Tibial artery (tissue), 4 donors: ENCODE measurements around the gene GRID2IP.

Experiments used
- DNase-seq, 2 donors: peaks; one replicate each; pipeline ENCODE4 v3.0.0-alpha.2; 2019
- H3K27ac ChIP-seq, 2 donors: fragments of 200-600 bp; sonication (generic) in 1 of 2; 1 replicate in 1 of 2; 2 replicates in 1 of 2; pipeline ENCODE4 v1.5.1; 2018 to 2019; ENCODE audit warnings: mild to moderate bottlenecking in 1 of 2
- H3K27me3 ChIP-seq, 2 donors: fragments of 200-600 bp; sonication (generic) in 1 of 2; one replicate each; pipeline versions ENCODE4 v1.5.1 to v1.6.0; 2016 to 2019
- H3K36me3 ChIP-seq, 3 donors: fragments of 200-600 bp; sonication (generic) in 2 of 3; one replicate each; pipeline ENCODE4 v1.5.1; 2016 to 2019; ENCODE audit warnings: mild to moderate bottlenecking in 2 of 3
- H3K4me1 ChIP-seq, 4 donors: fragments of 200-600 bp; sonication (generic) in 2 of 4; 1 replicate in 3 of 4; 2 replicates in 1 of 4; pipeline ENCODE4 v1.5.1; 2016 to 2019
- H3K4me3 ChIP-seq, 2 donors: fragments of 200-600 bp; sonication (generic) in 1 of 2; 1 replicate in 1 of 2; 2 replicates in 1 of 2; pipeline ENCODE4 v1.5.1; 2018 to 2019; ENCODE audit warnings: mild to moderate bottlenecking in 2 of 2
- H3K9me3 ChIP-seq, 3 donors: fragments of 200-600 bp; sonication (generic) in 1 of 3; one replicate each; pipeline ENCODE4 v1.5.1; 2016 to 2019
- intact Hi-C: fragments of 100-400 bp; cut with DNase I; formaldehyde crosslinking; loops from one replicate; pipeline ENCODE4 v1.15.0; 2023; ENCODE audit warnings: low total_unique reads
- TF ChIP-seq, protein P1 (sequence below), 2 experiments: fragments of 200-600 bp in 1 of 2; fragments of 450-650 bp in 1 of 2; IDR thresholded peaks; one replicate each; pipeline ENCODE4 v1.5.1; 2017 to 2019; ENCODE audit warnings: antibody characterized with exemption in 2 of 2, mild to moderate bottlenecking in 1 of 2, moderate library complexity in 1 of 2

Gene GRID2IP

GRCh38 chr7:6542368-6542767 is 8.9 kb downstream of the GRID2IP start:
- intact Hi-C loops, result no loop called here
- H3K4me3 ChIP-seq, result no peak overlapping the region
- H3K9me3 ChIP-seq, result no peaks in the 10 kb centered on the region
- H3K4me1 ChIP-seq, result no peaks in the 10 kb centered on the region
- peaks cover 0 to 44% of the 10 kb centered on the region in 2 donors for H3K27me3 ChIP-seq
- TF ChIP-seq, protein P1, sequence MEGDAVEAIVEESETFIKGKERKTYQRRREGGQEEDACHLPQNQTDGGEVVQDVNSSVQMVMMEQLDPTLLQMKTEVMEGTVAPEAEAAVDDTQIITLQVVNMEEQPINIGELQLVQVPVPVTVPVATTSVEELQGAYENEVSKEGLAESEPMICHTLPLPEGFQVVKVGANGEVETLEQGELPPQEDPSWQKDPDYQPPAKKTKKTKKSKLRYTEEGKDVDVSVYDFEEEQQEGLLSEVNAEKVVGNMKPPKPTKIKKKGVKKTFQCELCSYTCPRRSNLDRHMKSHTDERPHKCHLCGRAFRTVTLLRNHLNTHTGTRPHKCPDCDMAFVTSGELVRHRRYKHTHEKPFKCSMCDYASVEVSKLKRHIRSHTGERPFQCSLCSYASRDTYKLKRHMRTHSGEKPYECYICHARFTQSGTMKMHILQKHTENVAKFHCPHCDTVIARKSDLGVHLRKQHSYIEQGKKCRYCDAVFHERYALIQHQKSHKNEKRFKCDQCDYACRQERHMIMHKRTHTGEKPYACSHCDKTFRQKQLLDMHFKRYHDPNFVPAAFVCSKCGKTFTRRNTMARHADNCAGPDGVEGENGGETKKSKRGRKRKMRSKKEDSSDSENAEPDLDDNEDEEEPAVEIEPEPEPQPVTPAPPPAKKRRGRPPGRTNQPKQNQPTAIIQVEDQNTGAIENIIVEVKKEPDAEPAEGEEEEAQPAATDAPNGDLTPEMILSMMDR (IDR thresholded peaks at IDR 0.05), result no peak
- no peak for DNase-seq
- no peak overlapping the region for H3K27ac ChIP-seq
- H3K36me3 ChIP-seq, result no peaks in the 10 kb centered on the region

- no peak overlapping the region for H3K27ac ChIP-seq
- DNase-seq, result no peak
- no peaks in the 10 kb centered on the region for H3K9me3 ChIP-seq
- intact Hi-C loops, result no loop called here
- H3K4me1 ChIP-seq, result peaks cover 0 to 10% (median 8%) of the 10 kb centered on the region in 4 donors
- no peak overlapping the region for H3K4me3 ChIP-seq
- no peaks in the 10 kb centered on the region for H3K36me3 ChIP-seq
- H3K27me3 ChIP-seq, result peaks cover 0 to 85% of the 10 kb centered on the region in 2 donors
- TF ChIP-seq, protein P1 (IDR thresholded peaks at IDR 0.05), result no peak
Observed at GRCh38 chr7:6536262-6537260, 14.7 kb downstream of the GRID2IP start.

GRCh38 chr7:6533893-6534495 is 17.3 kb downstream of the GRID2IP start:
- TF ChIP-seq, protein P1 (IDR thresholded peaks at IDR 0.05), result no peak
- Histone ChIP-seq H3K27ac (no peak overlapping the region), H3K4me1 (peaks cover 0 to 22% (median 13%) of the 10 kb centered on the region in 4 donors), H3K4me3 (no peak overlapping the region), H3K9me3 (no peaks in the 10 kb centered on the region), H3K27me3 (peaks cover 0 to 88% of the 10 kb centered on the region in 2 donors), H3K36me3 (no peaks in the 10 kb centered on the region)
- no peak for DNase-seq
- intact Hi-C loops, result no loop called here

DNA sequence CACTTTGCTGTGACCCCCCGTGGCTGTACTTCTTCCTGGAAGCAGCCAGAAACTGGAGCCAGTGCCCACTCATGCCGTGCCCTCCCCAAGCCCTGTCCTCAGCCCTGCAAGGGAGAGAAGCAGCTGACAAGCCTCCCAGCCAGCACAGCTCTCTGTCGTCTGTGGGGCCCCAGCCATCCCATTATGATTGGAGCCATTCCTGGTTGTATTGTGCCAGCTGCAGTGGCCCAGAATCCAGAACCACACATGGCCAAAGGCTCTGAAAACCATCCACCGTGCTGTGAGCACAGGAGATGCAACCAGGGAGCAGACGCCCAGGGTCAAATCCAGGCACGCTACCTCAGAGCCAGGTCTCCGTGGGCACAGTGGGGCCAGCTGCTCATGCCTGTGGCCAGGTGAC is 18.7 kb downstream of the GRID2IP start:
- H3K4me1 ChIP-seq, result peaks cover 0 to 22% (median 13%) of the 10 kb centered on the region in 4 donors
- H3K27me3 ChIP-seq, result peaks cover 0 to 88% of the 10 kb centered on the region in 2 donors
- TF ChIP-seq, protein P1 (IDR thresholded peaks at IDR 0.05), result no peak
- H3K4me3 ChIP-seq, result no peak overlapping the region
- no peaks in the 10 kb centered on the region for H3K9me3 ChIP-seq
- no peak for DNase-seq
- intact Hi-C loops, result no loop called here
- no peaks in the 10 kb centered on the region for H3K36me3 ChIP-seq
- no peak overlapping the region for H3K27ac ChIP-seq

DNA sequence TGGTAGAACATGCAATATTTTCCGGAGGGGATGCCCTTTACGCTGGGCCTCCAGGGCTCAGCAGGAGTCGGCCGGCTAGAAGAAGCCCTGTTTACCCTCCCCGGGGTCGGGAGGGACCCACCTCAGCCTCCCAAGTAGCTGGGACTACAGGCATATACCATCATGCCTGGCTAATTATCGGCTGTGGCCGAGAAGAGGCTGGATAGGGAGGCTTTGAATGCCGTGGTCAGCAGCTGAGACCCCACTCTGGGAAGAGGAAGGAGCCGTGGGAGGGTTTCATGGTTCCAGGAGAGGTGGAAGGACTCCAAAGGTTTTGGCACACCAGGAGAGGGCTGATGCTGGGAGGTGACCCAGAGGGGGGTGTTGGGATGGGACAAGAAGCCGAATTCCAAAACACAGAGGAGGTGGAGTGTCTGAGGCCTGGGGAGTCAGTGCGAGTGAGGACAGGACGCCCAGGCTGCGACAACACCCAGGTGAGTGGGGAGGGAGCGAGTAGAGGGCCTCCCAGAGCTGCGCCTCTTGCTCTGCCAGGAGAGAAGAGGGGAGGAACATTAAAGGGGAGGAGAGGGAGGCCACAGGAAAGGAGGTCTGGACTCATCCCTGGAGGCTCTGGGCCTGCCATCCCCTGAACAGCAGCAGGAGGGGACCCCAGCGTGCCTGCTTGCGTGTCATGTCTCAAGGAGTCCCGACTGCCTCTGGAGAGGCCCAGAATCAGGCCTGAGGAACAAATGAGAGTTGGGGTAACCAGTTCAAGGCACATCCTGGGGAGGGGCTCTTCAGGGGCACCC is 19.6 kb downstream of the GRID2IP start:
- intact Hi-C loops, result no loop called here
- H3K9me3 ChIP-seq, result no peaks in the 10 kb centered on the region
- no peak for DNase-seq
- no peaks in the 10 kb centered on the region for H3K36me3 ChIP-seq
- H3K4me1 ChIP-seq, result peaks cover 0 to 22% (median 13%) of the 10 kb centered on the region in 4 donors
- peaks cover 0 to 87% of the 10 kb centered on the region in 2 donors for H3K27me3 ChIP-seq
- H3K27ac ChIP-seq, result no peak overlapping the region
- no peak overlapping the region for H3K4me3 ChIP-seq
- TF ChIP-seq, protein P1 (IDR thresholded peaks at IDR 0.05), result no peak
